MCF 10A (cell line): ENCODE results near the gene ADAMTS14. TPM values are rescaled to one million over a fixed set of nuclear protein-coding genes. Genes with fewer than 3 reads are reported as not detected.

Experiments used
- BruUV-seq: library from RNA; stranded (reverse); fragments of 400-500 nt; replicated peaks from 2 replicates; lab custom pipeline; 2021; lab: Mats Ljungman, UMichigan
- CTCF ChIA-PET: fragments of 300-600 bp; sonication (Branson Sonifier 250); formaldehyde crosslinking; extraction: SDS; loops from one replicate; lab custom pipeline; 2021; ENCODE audit warnings: antibody characterized with exemption, inconsistent platforms; lab: Yijun Ruan, JAX
- POLR2A ChIA-PET: fragments of 300-600, 350-650 bp; sonication (Branson Sonifier 250); formaldehyde crosslinking; extraction: SDS; loops from one replicate; lab custom pipeline; 2020; ENCODE audit warnings: antibody characterized with exemption, inconsistent platforms; lab: Yijun Ruan, JAX
- DNase-seq: peaks from one replicate; pipeline ENCODE4 v3.0.0-alpha.2; 2018; ENCODE audit not compliant: unreplicated experiment
- H3K27ac Mint-ChIP-seq: one replicate; pipeline ENCODE4 v1.8.0; 2022; ENCODE audit warnings: mild to moderate bottlenecking, low read depth, mixed read lengths; ENCODE audit not compliant: unreplicated experiment
- H3K27me3 Mint-ChIP-seq: one replicate; pipeline ENCODE4 v1.8.0; 2022; ENCODE audit warnings: mixed read lengths; ENCODE audit not compliant: insufficient read depth, unreplicated experiment
- H3K36me3 Mint-ChIP-seq: one replicate; pipeline ENCODE4 v1.8.0; 2022; ENCODE audit warnings: mild to moderate bottlenecking, moderate library complexity, mixed read lengths; ENCODE audit not compliant: insufficient read depth, unreplicated experiment
- H3K4me1 Mint-ChIP-seq: one replicate; pipeline ENCODE4 v1.8.0; 2022; ENCODE audit warnings: mixed read lengths; ENCODE audit not compliant: insufficient read depth, unreplicated experiment
- H3K4me3 Mint-ChIP-seq: one replicate; pipeline ENCODE4 v1.8.0; 2022; ENCODE audit warnings: mild to moderate bottlenecking, moderate library complexity, mixed read lengths; ENCODE audit not compliant: unreplicated experiment
- H3K9me3 Mint-ChIP-seq: one replicate; pipeline ENCODE4 v1.8.0; 2022; ENCODE audit warnings: mixed read lengths; ENCODE audit not compliant: unreplicated experiment
- CTCF ChIP-seq: fragments of 200-600 bp; IDR thresholded peaks from one replicate; pipeline ENCODE4 v1.8.0; 2022; ENCODE audit warnings: antibody characterized with exemption, mild to moderate bottlenecking; ENCODE audit not compliant: unreplicated experiment
- intact Hi-C: fragments of 100-400 bp; cut with micrococcal nuclease; formaldehyde crosslinking; loops from 2 replicates; pipeline ENCODE4 v1.14.1; 2022
- total RNA-seq: library from RNA; stranded (reverse); gene quantifications from 2 replicates; pipeline ENCODE4 v1.2.3, GENCODE V29; 2022

Gene ADAMTS14
- total RNA-seq, 1 experiment from 2014 or later = not detected

GRCh38 chr10:70736525-70736924, 64.2 kb downstream of the ADAMTS14 start:
- H3K4me3 Mint-ChIP-seq = no peak overlapping the region

GRCh38 chr10:70737250-70737649, 64.9 kb downstream of the ADAMTS14 start:
- no peak for DNase-seq
- peaks cover 10% of the 10 kb centered on the region for H3K27me3 Mint-ChIP-seq
- ChIA-PET CTCF (no interaction called here), POLR2A (no interaction called here)
- H3K4me3 Mint-ChIP-seq = no peak overlapping the region
- H3K9me3 Mint-ChIP-seq = no peaks in the 10 kb centered on the region
- H3K4me1 Mint-ChIP-seq = no peaks in the 10 kb centered on the region
- intact Hi-C loops = no loop called here
- BruUV-seq = no TSS peak
- no peak for TF ChIP-seq CTCF
- no peak overlapping the region for H3K27ac Mint-ChIP-seq
- H3K36me3 Mint-ChIP-seq = no peaks in the 10 kb centered on the region

More at GRCh38 chr10:70736525-70736924, 64.2 kb downstream of the ADAMTS14 start:
- no TSS peak for BruUV-seq
- CTCF ChIA-PET = interaction anchor here (0.5 to 1.0 kb wide), 3 partner anchors 23 to 199 kb away, joined by 3 to 4 read pairs (median 3); no protein-coding TSS in a partner anchor
- no peaks in the 10 kb centered on the region for H3K4me1 Mint-ChIP-seq
- intact Hi-C loops = no loop called here
- POLR2A ChIA-PET = interaction anchor here (0.6 kb wide), 1 partner anchor 20 kb away, joined by 3 read pairs; no protein-coding TSS in a partner anchor
- no peaks in the 10 kb centered on the region for H3K36me3 Mint-ChIP-seq
- no peak for DNase-seq
- H3K27me3 Mint-ChIP-seq = peaks cover 10% of the 10 kb centered on the region
- TF ChIP-seq CTCF = no peak
- H3K27ac Mint-ChIP-seq = no peak overlapping the region
- no peaks in the 10 kb centered on the region for H3K9me3 Mint-ChIP-seq

- Mint-ChIP-seq H3K36me3 (no peaks in the 10 kb centered on the region), H3K9me3 (no peaks in the 10 kb centered on the region), H3K4me3 (no peak overlapping the region), H3K27ac (no peak overlapping the region), H3K4me1 (no peaks in the 10 kb centered on the region), H3K27me3 (peaks cover 10% of the 10 kb centered on the region)
- no TSS peak for BruUV-seq
- no peak for DNase-seq
- ChIA-PET CTCF (interaction anchor here (0.5 to 1.2 kb wide), 3 partner anchors 19 to 1127 kb away, joined by 3 to 5 read pairs (median 3); no protein-coding TSS in a partner anchor), POLR2A (no interaction called here)
- intact Hi-C loops = no loop called here
- TF ChIP-seq CTCF = peak; percentile 10
Observed at GRCh38 chr10:70738006-70738760, 65.9 kb downstream of the ADAMTS14 start.

GRCh38 chr10:70738761-70739121, 66.4 kb downstream of the ADAMTS14 start:
- TF ChIP-seq CTCF = no peak
- no peaks in the 10 kb centered on the region for H3K36me3 Mint-ChIP-seq
- no peaks in the 10 kb centered on the region for H3K9me3 Mint-ChIP-seq
- no TSS peak for BruUV-seq
- no peak overlapping the region for H3K4me3 Mint-ChIP-seq
- DNase-seq = no peak
- intact Hi-C loops = no loop called here
- POLR2A ChIA-PET = no interaction called here
- CTCF ChIA-PET = interaction anchor here (0.5 to 1.2 kb wide), 3 partner anchors 19 to 1126 kb away, joined by 3 to 5 read pairs (median 3); no protein-coding TSS in a partner anchor
- no peak overlapping the region for H3K27ac Mint-ChIP-seq
- peaks cover 10% of the 10 kb centered on the region for H3K27me3 Mint-ChIP-seq
- H3K4me1 Mint-ChIP-seq = no peaks in the 10 kb centered on the region
